Measurements from ENCODE around the gene LHCGR.

The LHCGR gene

DNA sequence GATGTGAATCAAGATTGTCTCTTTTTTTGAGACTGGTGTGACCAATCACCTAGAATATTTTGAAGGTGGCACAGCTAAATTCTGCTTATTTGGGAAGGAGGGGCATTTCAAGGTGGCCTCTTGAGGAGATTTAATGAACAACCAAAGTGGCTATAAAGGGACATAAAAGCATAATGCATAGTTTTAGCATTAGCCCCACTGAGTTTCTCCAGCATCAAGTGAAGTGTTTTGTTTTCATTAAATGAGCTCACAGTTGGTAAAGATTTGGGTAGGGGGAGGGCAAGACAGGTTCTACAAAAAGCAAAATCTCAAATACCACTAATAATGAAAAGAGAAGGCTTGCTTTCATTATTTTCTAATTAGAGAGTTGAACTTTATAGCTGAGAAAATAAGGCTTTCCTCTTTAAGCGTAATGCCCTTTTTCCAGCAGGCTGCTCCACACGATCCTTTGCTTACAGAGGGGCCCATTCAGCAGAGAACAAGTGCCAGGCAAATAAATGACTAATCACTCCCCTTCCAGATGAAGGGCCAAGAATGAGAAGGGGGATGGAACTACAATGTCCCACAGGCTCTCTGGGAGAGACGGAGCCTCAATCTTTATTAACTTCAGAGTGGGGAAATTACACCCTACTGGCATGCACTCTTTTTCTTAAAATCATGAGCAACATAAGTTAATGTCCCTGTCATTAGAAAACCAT is 35.9 kb downstream of the LHCGR start:
- DNase-seq (ENCODE audit: low read depth): peak; percentile 43
- H3K4me3 ChIP-seq (ENCODE audit: low read length): no peak overlapping the region
- no peak for TF ChIP-seq CTCF (conservative IDR thresholded peaks at IDR 0.05; ENCODE audit: low read depth, low read length)

DNA sequence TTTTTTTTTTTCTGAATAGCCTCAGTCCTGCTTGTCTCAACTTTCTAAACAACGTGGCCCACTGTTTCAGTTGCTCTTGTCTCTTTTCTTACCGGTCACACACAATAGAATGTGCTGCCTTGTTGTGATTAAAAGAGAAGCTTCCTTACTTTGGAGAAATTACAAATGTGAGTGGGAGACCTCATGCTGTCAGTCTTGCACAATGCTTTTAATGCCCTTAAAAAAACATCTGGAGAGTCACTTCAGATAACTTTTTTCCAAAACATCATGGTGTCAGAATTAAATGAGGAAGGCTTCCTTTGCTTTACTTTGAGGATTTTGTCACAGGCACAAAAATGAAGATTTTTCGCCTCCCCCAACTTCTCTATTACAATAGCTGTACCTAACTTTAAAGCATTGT is 37.7 kb downstream of the LHCGR start:
- H3K4me3 ChIP-seq (ENCODE audit: low read length): no peak overlapping the region
- TF ChIP-seq CTCF (conservative IDR thresholded peaks at IDR 0.05; ENCODE audit: low read depth, low read length): no peak
- no peak for DNase-seq (ENCODE audit: low read depth)

GRCh38 chr2:48715956-48716355 is 39.6 kb downstream of the LHCGR start:
- DNase-seq (ENCODE audit: low read depth): no peak
- no peak for TF ChIP-seq CTCF (conservative IDR thresholded peaks at IDR 0.05; ENCODE audit: low read depth, low read length)
- H3K4me3 ChIP-seq (ENCODE audit: low read length): no peak overlapping the region

- no peak for TF ChIP-seq CTCF (conservative IDR thresholded peaks at IDR 0.05; ENCODE audit: low read depth, low read length)
- peak; percentile 93 for DNase-seq (ENCODE audit: low read depth)
- H3K4me3 ChIP-seq (ENCODE audit: low read length): no peak overlapping the region
These were observed 40.3 kb downstream of the LHCGR start for GRCh38 chr2:48715042-48715899.

DNA sequence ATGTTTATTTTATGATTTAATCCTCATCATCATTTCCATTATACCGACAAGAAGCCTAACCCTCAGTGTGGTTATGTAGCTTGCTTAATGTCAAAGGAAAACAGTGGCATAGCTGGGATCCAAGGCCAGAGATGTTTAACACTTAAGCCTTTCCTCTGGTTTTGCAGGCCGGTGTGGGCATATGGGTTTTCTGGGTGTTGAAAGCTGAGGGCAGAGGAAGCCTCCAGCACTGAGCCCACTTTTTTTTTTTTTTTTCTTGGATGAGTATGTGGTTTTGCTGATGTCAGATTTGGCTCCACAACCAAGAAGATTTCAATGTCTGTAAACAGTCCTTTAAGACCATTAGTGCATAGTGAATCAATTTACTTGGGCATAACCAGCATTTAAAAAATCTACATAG is 41.3 kb downstream of the LHCGR start:
- TF ChIP-seq CTCF (conservative IDR thresholded peaks at IDR 0.05; ENCODE audit: low read depth, low read length): no peak
- H3K4me3 ChIP-seq (ENCODE audit: low read length): no peak overlapping the region
- no peak for DNase-seq (ENCODE audit: low read depth)

DNA sequence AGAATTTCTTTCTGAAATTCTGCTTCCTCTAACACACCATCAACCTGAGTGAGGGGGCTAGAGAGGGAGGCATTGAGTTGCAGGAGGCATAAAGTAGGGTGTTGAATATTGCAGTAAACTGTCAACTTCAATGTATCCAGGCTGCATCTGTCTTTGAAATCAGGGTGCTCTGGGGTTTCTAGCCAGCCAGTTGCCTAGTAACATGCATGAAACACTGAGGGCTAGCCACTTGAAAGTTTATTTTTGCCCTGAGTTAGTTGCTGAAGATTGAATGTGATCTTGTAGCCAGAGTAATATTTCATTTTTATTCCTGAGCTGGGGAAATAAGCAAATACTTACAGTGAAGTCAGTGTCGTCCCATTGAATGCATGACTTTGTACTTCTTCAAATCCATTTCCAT is 41.9 kb downstream of the LHCGR start:
- H3K4me3 ChIP-seq (ENCODE audit: low read length): no peak overlapping the region
- no peak for TF ChIP-seq CTCF (conservative IDR thresholded peaks at IDR 0.05; ENCODE audit: low read depth, low read length)
- DNase-seq (ENCODE audit: low read depth): no peak

DNA sequence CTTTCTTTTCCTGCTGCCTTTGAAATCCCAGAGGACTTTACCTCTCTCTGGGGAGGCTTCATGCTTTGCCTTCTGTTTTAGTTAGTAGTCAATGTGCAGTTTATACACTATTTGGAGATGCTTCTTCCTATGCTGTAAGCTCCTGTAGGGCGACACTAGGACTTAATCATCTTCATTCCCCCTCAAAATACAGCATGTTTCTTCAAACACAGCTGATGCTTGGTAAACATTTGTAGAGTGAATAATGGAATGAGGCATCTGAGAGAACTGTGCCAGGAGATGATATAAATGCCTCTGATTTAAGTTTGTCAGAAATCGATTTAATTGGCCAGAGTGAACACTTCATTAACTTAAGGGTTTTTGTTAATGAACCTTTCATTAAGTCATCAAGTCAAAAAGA is 43.4 kb downstream of the LHCGR start:
- DNase-seq (ENCODE audit: low read depth): no peak
- no peak for TF ChIP-seq CTCF (conservative IDR thresholded peaks at IDR 0.05; ENCODE audit: low read depth, low read length)
- no peak overlapping the region for H3K4me3 ChIP-seq (ENCODE audit: low read length)

Measured in retinal pigment epithelial cell (primary cell).